ENCODE measurements around the gene ARMC6.

Gene ARMC6

GRCh38 chr19:19059018-19059836 lies 25.8 kb downstream of the ARMC6 start:
- H3K27ac ChIP-seq (ENCODE audit: extremely low read depth, low read depth, low read length): no peak overlapping the region
- H3K4me1 ChIP-seq (ENCODE audit: control insufficient read depth, insufficient read depth, low read length): peaks cover 3% of the 10 kb centered on the region
- H3K9me3 ChIP-seq (ENCODE audit: control insufficient read depth, insufficient read depth, low read depth, low read length): no peaks in the 10 kb centered on the region
- H3K4me3 ChIP-seq (ENCODE audit: low read depth, low read length): no peak overlapping the region
- TF ChIP-seq SCRT1 (tag by site-specific recombination; IDR thresholded peaks at IDR 0.05; ENCODE audit: borderline replicate concordance) (no peak), ZNF121 (tag by site-specific recombination; IDR thresholded peaks at IDR 0.05) (no peak)
- H3K36me3 ChIP-seq (ENCODE audit: control insufficient read depth in 2 of 2, insufficient read depth in 1 of 2, low read length in 2 of 2): peaks cover 0 to 48% of the 10 kb centered on the region in 2 experiments; a peak in 1 of 3 replicates
- POLR2A ChIA-PET: interaction anchor here (0.6 kb wide), 1 partner anchor 564 kb away, joined by 3 read pairs; no protein-coding TSS in a partner anchor
- CTCF ChIA-PET: no interaction called here

DNA sequence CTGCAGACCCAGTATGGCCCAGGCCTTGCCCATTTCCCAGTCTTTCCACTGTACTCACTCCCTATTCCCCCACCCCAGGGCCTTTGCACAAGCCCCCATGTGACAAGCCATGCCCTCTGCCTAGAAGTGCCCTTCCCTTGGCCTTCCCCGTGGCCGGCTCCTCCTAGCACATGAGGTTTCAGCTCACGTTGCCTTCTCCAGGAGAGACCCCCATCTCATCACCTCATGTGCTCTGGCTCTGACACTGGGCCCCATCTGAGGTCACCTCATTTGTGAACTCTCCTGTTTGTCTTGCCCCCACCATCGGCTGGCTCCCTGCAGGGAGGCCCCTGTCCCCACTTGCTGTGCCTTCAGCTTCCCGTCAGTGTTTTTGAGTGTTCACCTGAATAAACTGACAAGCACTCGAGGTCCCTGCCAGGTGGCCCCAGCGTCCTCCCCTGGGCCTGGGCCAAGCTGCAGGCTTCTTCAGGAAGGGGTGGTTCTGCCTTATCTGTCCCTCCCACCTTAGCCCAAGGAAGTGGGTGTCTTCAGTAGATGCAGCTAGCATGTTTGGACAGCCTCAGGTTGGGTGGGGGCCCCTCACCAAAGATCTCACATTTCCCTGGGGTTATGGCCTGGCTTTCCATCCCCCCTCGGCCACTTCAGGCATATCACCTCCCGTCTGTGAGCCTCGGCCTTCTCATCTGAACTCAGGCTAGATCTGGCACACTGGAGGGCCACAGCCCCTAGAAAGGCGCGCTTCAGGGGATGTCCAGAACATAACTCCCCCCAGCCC lies 26.6 kb downstream of the ARMC6 start:
- Histone ChIP-seq H3K27ac (ENCODE audit: extremely low read depth, low read depth, low read length) (no peak overlapping the region), H3K9me3 (ENCODE audit: control insufficient read depth, insufficient read depth, low read depth, low read length) (no peaks in the 10 kb centered on the region), H3K4me1 (ENCODE audit: control insufficient read depth, insufficient read depth, low read length) (peaks cover 11% of the 10 kb centered on the region), H3K4me3 (ENCODE audit: low read depth, low read length) (no peak overlapping the region), H3K36me3 (ENCODE audit: control insufficient read depth in 2 of 2, insufficient read depth in 1 of 2, low read length in 2 of 2) (peaks cover 0 to 40% of the 10 kb centered on the region in 2 experiments; a peak in 1 of 3 replicates)
- POLR2A ChIA-PET: no interaction called here
- CTCF ChIA-PET: interaction anchor here (0.6 to 0.9 kb wide), 3 partner anchors 9 to 115 kb away, joined by 3 to 5 read pairs (median 4); no protein-coding TSS in a partner anchor
- peak; percentile 39; the same call in 1 of the 2 replicates for TF ChIP-seq EGR2 (tag by site-specific recombination; IDR thresholded peaks at IDR 0.05; ENCODE audit: low read depth)
- no peak for TF ChIP-seq ZNF394 (tag by site-specific recombination; IDR thresholded peaks at IDR 0.05; ENCODE audit: borderline replicate concordance)
- peak; percentile 78 for TF ChIP-seq GLIS1 (tag by site-specific recombination; IDR thresholded peaks at IDR 0.05)
- TF ChIP-seq ZIC2 (tag by site-specific recombination; IDR thresholded peaks at IDR 0.05): peak; percentile 37; the same call in 1 of the 2 replicates
- TF ChIP-seq ZNF623 (tag by site-specific recombination; IDR thresholded peaks at IDR 0.05): peak; percentile 98
- TF ChIP-seq ZNF19 (tag by site-specific recombination; IDR thresholded peaks at IDR 0.05; ENCODE audit: low read depth): no peak

DNA sequence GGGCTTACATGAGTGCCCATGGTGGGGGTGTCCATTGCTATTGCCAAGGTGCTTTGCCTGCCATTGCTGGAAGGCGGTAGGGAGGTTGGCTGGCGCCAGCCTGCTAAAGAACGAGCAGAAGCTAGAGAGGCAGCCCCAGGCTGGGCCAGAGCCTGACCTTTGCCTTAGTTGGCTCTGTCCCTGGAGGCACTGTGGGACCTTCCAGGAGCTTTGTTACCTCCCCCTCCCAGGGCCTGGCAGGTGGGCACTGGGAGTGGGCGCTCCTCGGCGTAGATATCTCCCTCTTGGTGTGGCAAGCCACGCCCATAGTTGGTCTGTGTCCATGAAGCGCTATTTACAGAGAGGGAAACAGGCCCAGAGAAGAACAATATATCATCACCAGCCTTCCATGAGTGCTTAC lies 28.1 kb downstream of the ARMC6 start:
- H3K4me1 ChIP-seq (ENCODE audit: control insufficient read depth, insufficient read depth, low read length): peaks cover 11% of the 10 kb centered on the region
- ChIA-PET POLR2A (no interaction called here), CTCF (interaction anchor here (0.6 to 2.5 kb wide), 4 partner anchors 9 to 676 kb away, joined by 3 to 10 read pairs (median 6); partner anchors contain the start of gene GDF15)
- no peak overlapping the region for H3K27ac ChIP-seq (ENCODE audit: extremely low read depth, low read depth, low read length)
- peaks cover 0 to 29% of the 10 kb centered on the region in 2 experiments; a peak in 1 of 3 replicates for H3K36me3 ChIP-seq (ENCODE audit: control insufficient read depth in 2 of 2, insufficient read depth in 1 of 2, low read length in 2 of 2)
- H3K4me3 ChIP-seq (ENCODE audit: low read depth, low read length): no peak overlapping the region
- no peaks in the 10 kb centered on the region for H3K9me3 ChIP-seq (ENCODE audit: control insufficient read depth, insufficient read depth, low read depth, low read length)
- TF ChIP-seq ZNF341 (tag by site-specific recombination; IDR thresholded peaks at IDR 0.05; ENCODE audit: low read depth) (peak; percentile 20; the same call in 1 of the 2 replicates), ZNF610 (tag by site-specific recombination; IDR thresholded peaks at IDR 0.05; ENCODE audit: borderline replicate concordance) (no peak), EGR2 (tag by site-specific recombination; IDR thresholded peaks at IDR 0.05; ENCODE audit: low read depth) (0 out of 2 replicates have a peak, but pooled peaks have one; percentile 32)

- no peaks in the 10 kb centered on the region for H3K9me3 ChIP-seq (ENCODE audit: control insufficient read depth, insufficient read depth, low read depth, low read length)
- H3K4me1 ChIP-seq (ENCODE audit: control insufficient read depth, insufficient read depth, low read length): peaks cover 11% of the 10 kb centered on the region
- H3K27ac ChIP-seq (ENCODE audit: extremely low read depth, low read depth, low read length): no peak overlapping the region; the same call in 1 of the 2 replicates
- H3K4me3 ChIP-seq (ENCODE audit: low read depth, low read length): no peak overlapping the region
- ChIA-PET CTCF (interaction anchor here (0.7 to 2.5 kb wide), 8 partner anchors 8 to 544 kb away, joined by 3 to 10 read pairs (median 4); no protein-coding TSS in a partner anchor), POLR2A (interaction anchor here (0.8 to 1.6 kb wide), 5 partner anchors 9 to 73 kb away, joined by 3 to 4 read pairs (median 3); no protein-coding TSS in a partner anchor)
- H3K36me3 ChIP-seq (ENCODE audit: control insufficient read depth in 2 of 2, insufficient read depth in 1 of 2, low read length in 2 of 2): peaks cover 0 to 18% of the 10 kb centered on the region in 2 experiments; a peak in 1 of 3 replicates
- peak; percentile 84 for TF ChIP-seq ZNF335 (tag by site-specific recombination; conservative IDR thresholded peaks at IDR 0.05)
- TF ChIP-seq ZNF660 (tag by site-specific recombination; IDR thresholded peaks at IDR 0.05): 0 out of 2 replicates have a peak, but pooled peaks have one; percentile 14
- peak; percentile 28; the same call in 1 of the 2 replicates for TF ChIP-seq WT1 (tag by site-specific recombination; IDR thresholded peaks at IDR 0.05)
- TF ChIP-seq ZNF10 (tag by site-specific recombination; IDR thresholded peaks at IDR 0.05): 0 out of 2 replicates have a peak, but pooled peaks have one; percentile 36
- no peak for TF ChIP-seq ZNF16 (tag by site-specific recombination; IDR thresholded peaks at IDR 0.05; ENCODE audit: low read depth)
- TF ChIP-seq ZNF571 (tag by site-specific recombination; IDR thresholded peaks at IDR 0.05): no peak
- TF ChIP-seq, protein P1, sequence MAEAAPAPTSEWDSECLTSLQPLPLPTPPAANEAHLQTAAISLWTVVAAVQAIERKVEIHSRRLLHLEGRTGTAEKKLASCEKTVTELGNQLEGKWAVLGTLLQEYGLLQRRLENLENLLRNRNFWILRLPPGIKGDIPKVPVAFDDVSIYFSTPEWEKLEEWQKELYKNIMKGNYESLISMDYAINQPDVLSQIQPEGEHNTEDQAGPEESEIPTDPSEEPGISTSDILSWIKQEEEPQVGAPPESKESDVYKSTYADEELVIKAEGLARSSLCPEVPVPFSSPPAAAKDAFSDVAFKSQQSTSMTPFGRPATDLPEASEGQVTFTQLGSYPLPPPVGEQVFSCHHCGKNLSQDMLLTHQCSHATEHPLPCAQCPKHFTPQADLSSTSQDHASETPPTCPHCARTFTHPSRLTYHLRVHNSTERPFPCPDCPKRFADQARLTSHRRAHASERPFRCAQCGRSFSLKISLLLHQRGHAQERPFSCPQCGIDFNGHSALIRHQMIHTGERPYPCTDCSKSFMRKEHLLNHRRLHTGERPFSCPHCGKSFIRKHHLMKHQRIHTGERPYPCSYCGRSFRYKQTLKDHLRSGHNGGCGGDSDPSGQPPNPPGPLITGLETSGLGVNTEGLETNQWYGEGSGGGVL (tag by site-specific recombination; IDR thresholded peaks at IDR 0.05): 0 out of 2 replicates have a peak, but pooled peaks have one; percentile 10
- peak; percentile 98 for TF ChIP-seq ZNF768 (tag by site-specific recombination; IDR thresholded peaks at IDR 0.05)
- TF ChIP-seq GLI2 (tag by site-specific recombination; IDR thresholded peaks at IDR 0.05; ENCODE audit: borderline replicate concordance, low read depth): no peak
- TF ChIP-seq ZEB2 (tag by site-specific recombination; IDR thresholded peaks at IDR 0.05): no peak
- TF ChIP-seq ZNF600 (tag by site-specific recombination; IDR thresholded peaks at IDR 0.05): peak; percentile 76
- peak; percentile 51 for TF ChIP-seq ZBTB17 (tag by site-specific recombination; IDR thresholded peaks at IDR 0.05)
These were observed 29.2 kb downstream of the ARMC6 start for GRCh38 chr19:19062454-19063182.

Data from HEK293 (cell line).